ENCODE results near the gene WDR36. TPM values are rescaled to one million over a fixed set of nuclear protein-coding genes. Genes with fewer than 3 reads are reported as not detected.

WDR36 gene
- total RNA-seq = 17.1 and 24.9 TPM in 2 replicates

DNA sequence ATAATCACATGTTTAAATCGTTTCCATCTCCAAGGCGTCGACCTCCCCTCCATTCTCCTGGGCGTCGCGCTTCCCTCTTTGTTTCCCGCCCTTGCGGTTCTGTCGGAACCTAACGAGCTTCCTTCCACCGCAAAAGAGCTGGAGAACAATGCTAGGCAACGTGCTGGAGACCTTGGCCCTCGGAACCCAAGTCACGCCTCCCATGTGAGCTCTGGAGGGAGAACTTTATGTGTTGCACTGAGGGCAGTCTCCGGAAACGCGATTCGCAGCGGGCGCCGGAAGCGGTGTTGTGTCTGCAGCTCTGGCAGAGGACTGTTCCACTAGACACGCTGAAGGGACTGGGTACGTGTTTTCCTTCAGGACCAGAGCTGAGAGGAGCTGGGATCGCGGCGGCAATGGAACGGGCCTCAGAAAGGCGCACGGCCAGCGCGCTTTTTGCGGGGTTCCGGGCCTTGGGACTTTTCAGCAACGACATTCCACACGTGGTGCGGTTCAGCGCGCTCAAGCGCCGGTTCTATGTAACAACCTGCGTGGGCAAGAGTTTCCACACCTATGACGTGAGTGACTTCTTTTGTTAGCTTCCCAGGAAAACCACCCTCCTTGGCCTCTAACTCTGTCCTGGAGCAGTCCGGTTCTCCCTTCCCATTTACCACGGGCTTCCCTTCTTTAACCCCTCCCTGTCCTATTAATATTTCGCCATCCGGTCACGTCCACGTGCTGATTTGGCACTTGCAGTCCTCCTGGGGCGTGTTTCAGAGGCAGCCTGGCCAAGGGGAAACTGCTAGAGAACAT, at the start of gene WDR36:
WDR36 (plus strand) TSS at position 287 of the 792 bp plus-strand sequence; CDS start at position 396, 109 bp downstream.

DNA sequence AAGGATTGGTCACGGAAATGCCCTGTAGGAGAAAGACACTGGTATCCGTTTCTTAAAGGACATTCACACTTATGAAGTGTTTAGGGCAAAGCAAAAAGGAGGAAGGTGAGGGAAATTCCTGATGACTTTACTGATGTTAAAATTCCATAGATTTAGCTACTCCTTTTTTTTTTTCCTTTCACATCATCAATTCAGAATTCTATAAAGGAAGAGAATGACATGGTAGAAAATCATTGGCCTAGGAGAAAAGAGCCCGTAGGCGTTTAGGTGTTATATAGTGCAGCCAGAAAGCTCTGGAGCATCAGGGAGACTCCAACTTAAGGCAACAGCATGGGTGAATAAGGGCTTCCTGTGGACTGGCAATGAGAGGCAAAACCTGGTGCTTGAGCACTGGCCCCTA, 20.7 kb upstream of the WDR36 start, which contains the start of gene TSLP:
TSLP (plus strand) TSS at position 301 of the 400 bp plus-strand sequence. CDS start 178 bp downstream, outside the sequence.

Other genes with a start within 250 kb of the WDR36 start
- gene TSLP, start 20.6 kb upstream of the WDR36 start, total RNA-seq = 0.13 TPM in 1 of 2 replicates, not detected in the other
- 1.5 and 7.7 TPM in 2 replicates for gene CAMK4, start 132.0 kb downstream of the WDR36 start, total RNA-seq